ENCODE data around the gene CNTRL. TPM values are rescaled to one million over a fixed set of nuclear protein-coding genes. Genes with fewer than 3 reads are reported as not detected.
"Not testable (repeated sequence)": the region's sequence is repeated elsewhere in the genome, so short reads cannot be mapped to it uniquely, and the experiment has no call there.

CNTRL gene
- total RNA-seq (6.2 and 6.8 TPM in 2 replicates), polyA plus RNA-seq (3.8 and 6.0 TPM in 2 replicates), polyA minus RNA-seq (ENCODE audit: low replicate concordance) (2.4 and 6.4 TPM in 2 replicates)
- 1.9 and 4.8 TPM in 2 replicates for polyA plus RNA-seq (2012)

GRCh38 chr9:121074370-121075250 lies at the start of gene CNTRL:
TSS of gene CNTRL (plus strand) at chr9:121074955. CDS start at chr9:121088327, 13,372 bp downstream.
- peak within 1 kb of the TSS; percentile 68 to 90 (median 86) for H3K4me3 ChIP-seq (replicated peaks in 1 of 4; ENCODE audit: control extremely low read depth in 1 of 4, insufficient read depth in 1 of 4, low read depth in 3 of 4, low read length in 4 of 4)
- peak within 1 kb of the TSS; percentile 99 for H2AFZ ChIP-seq (ENCODE audit: low read length)
- H3K4me2 ChIP-seq (ENCODE audit: extremely low read depth, insufficient read depth, low read length): peak within 1 kb of the TSS; percentile 84
- H3K4me1 ChIP-seq (ENCODE audit: control insufficient read depth, extremely low read depth, insufficient read depth, low read length): no peaks in the 10 kb centered on the region
- H3K9ac ChIP-seq (ENCODE audit: insufficient read depth, low read length): peak within 1 kb of the TSS; percentile 96
- no peaks in the 10 kb centered on the region for H4K20me1 ChIP-seq (ENCODE audit: control insufficient read depth, extremely low read depth, insufficient read depth, low read length)
- DNase-seq (ENCODE audit: low read depth in 2 of 2): peak; percentile 84 to 90
- peak within 1 kb of the TSS; percentile 96 for H3K27ac ChIP-seq (ENCODE audit: insufficient read depth, low read length)
- no peaks in the 10 kb centered on the region for H3K36me3 ChIP-seq (ENCODE audit: control insufficient read depth, insufficient read depth, low read length)
- no peaks in the 10 kb centered on the region for H3K27me3 ChIP-seq (ENCODE audit: control insufficient read depth, insufficient read depth, low read length)
- no peaks in the 10 kb centered on the region for H3K9me3 ChIP-seq (ENCODE audit: control insufficient read depth, insufficient read depth, low read depth, low read length)
- no peaks in the 10 kb centered on the region for H3K79me2 ChIP-seq (ENCODE audit: control insufficient read depth, insufficient read depth, low read length)
- TF ChIP-seq CTCF (conservative IDR thresholded peaks at IDR 0.05 in 1 of 2, IDR thresholded peaks at IDR 0.05 in 1 of 2; ENCODE audit: low read depth in 1 of 2, low read length in 2 of 2) (no peak), EZH2 (IDR thresholded peaks at IDR 0.05; ENCODE audit: low read length, missing control alignments) (no peak)

GRCh38 chr9:121026260-121026691 lies 48.5 kb upstream of the CNTRL start:
- Histone ChIP-seq H2AFZ (ENCODE audit: low read length) (no peak overlapping the region), H3K27me3 (ENCODE audit: control insufficient read depth, insufficient read depth, low read length) (no peaks in the 10 kb centered on the region), H3K36me3 (ENCODE audit: control insufficient read depth, insufficient read depth, low read length) (no peaks in the 10 kb centered on the region), H3K9ac (ENCODE audit: insufficient read depth, low read length) (no peak overlapping the region), H4K20me1 (ENCODE audit: control insufficient read depth, extremely low read depth, insufficient read depth, low read length) (no peaks in the 10 kb centered on the region), H3K79me2 (ENCODE audit: control insufficient read depth, insufficient read depth, low read length) (no peaks in the 10 kb centered on the region), H3K4me2 (ENCODE audit: extremely low read depth, insufficient read depth, low read length) (no peak overlapping the region), H3K27ac (ENCODE audit: insufficient read depth, low read length) (no peak overlapping the region), H3K9me3 (ENCODE audit: control insufficient read depth, insufficient read depth, low read depth, low read length) (no peaks in the 10 kb centered on the region), H3K4me3 (replicated peaks in 1 of 4; ENCODE audit: control extremely low read depth in 1 of 4, insufficient read depth in 1 of 4, low read depth in 3 of 4, low read length in 4 of 4) (no peak overlapping the region), H3K4me1 (ENCODE audit: control insufficient read depth, extremely low read depth, insufficient read depth, low read length) (peaks cover 2% of the 10 kb centered on the region)
- TF ChIP-seq EZH2 (IDR thresholded peaks at IDR 0.05; ENCODE audit: low read length, missing control alignments) (no peak), CTCF (conservative IDR thresholded peaks at IDR 0.05 in 1 of 2, IDR thresholded peaks at IDR 0.05 in 1 of 2; ENCODE audit: low read depth in 1 of 2, low read length in 2 of 2) (no peak)
- peak in 1 of 2 donors; percentile 50 for DNase-seq (ENCODE audit: low read depth in 2 of 2)

GRCh38 chr9:121026768-121027167 lies 48.0 kb upstream of the CNTRL start:
- H2AFZ ChIP-seq (ENCODE audit: low read length): no peak overlapping the region
- no peaks in the 10 kb centered on the region for H3K79me2 ChIP-seq (ENCODE audit: control insufficient read depth, insufficient read depth, low read length)
- H4K20me1 ChIP-seq (ENCODE audit: control insufficient read depth, extremely low read depth, insufficient read depth, low read length): no peaks in the 10 kb centered on the region
- H3K4me2 ChIP-seq (ENCODE audit: extremely low read depth, insufficient read depth, low read length): no peak overlapping the region
- no peak overlapping the region for H3K9ac ChIP-seq (ENCODE audit: insufficient read depth, low read length)
- no peaks in the 10 kb centered on the region for H3K9me3 ChIP-seq (ENCODE audit: control insufficient read depth, insufficient read depth, low read depth, low read length)
- no peaks in the 10 kb centered on the region for H3K36me3 ChIP-seq (ENCODE audit: control insufficient read depth, insufficient read depth, low read length)
- no peaks in the 10 kb centered on the region for H3K27me3 ChIP-seq (ENCODE audit: control insufficient read depth, insufficient read depth, low read length)
- no peak for TF ChIP-seq CTCF (conservative IDR thresholded peaks at IDR 0.05 in 1 of 2, IDR thresholded peaks at IDR 0.05 in 1 of 2; ENCODE audit: low read depth in 1 of 2, low read length in 2 of 2)
- no peak for TF ChIP-seq EZH2 (IDR thresholded peaks at IDR 0.05; ENCODE audit: low read length, missing control alignments)
- DNase-seq (ENCODE audit: low read depth in 2 of 2): no peak
- no peak overlapping the region for H3K27ac ChIP-seq (ENCODE audit: insufficient read depth, low read length)
- no peak overlapping the region for H3K4me3 ChIP-seq (replicated peaks in 1 of 4; ENCODE audit: control extremely low read depth in 1 of 4, insufficient read depth in 1 of 4, low read depth in 3 of 4, low read length in 4 of 4)
- peaks cover 2% of the 10 kb centered on the region for H3K4me1 ChIP-seq (ENCODE audit: control insufficient read depth, extremely low read depth, insufficient read depth, low read length)

- not testable (repeated sequence) for H3K79me2 ChIP-seq (ENCODE audit: control insufficient read depth, insufficient read depth, low read length); H3K27ac ChIP-seq (ENCODE audit: insufficient read depth, low read length); H3K36me3 ChIP-seq (ENCODE audit: control insufficient read depth, insufficient read depth, low read length); H3K4me2 ChIP-seq (ENCODE audit: extremely low read depth, insufficient read depth, low read length); H3K27me3 ChIP-seq (ENCODE audit: control insufficient read depth, insufficient read depth, low read length); DNase-seq (ENCODE audit: low read depth in 2 of 2); H3K4me1 ChIP-seq (ENCODE audit: control insufficient read depth, extremely low read depth, insufficient read depth, low read length); H3K9me3 ChIP-seq (ENCODE audit: control insufficient read depth, insufficient read depth, low read depth, low read length); H3K9ac ChIP-seq (ENCODE audit: insufficient read depth, low read length); H4K20me1 ChIP-seq (ENCODE audit: control insufficient read depth, extremely low read depth, insufficient read depth, low read length); H2AFZ ChIP-seq (ENCODE audit: low read length); H3K4me3 ChIP-seq (replicated peaks in 1 of 4; ENCODE audit: control extremely low read depth in 1 of 4, insufficient read depth in 1 of 4, low read depth in 3 of 4, low read length in 4 of 4)
These were observed 46.5 kb upstream of the CNTRL start for GRCh38 chr9:121028285-121028684.
